ENCODE data around the gene DCHS1. TPM values are rescaled to one million over a fixed set of nuclear protein-coding genes. Genes with fewer than 3 reads are reported as not detected.
A peak's percentile ranks its signal among the peaks of the same experiment; 100 is the strongest.

DCHS1 gene
- total and polyA plus RNA-seq, 9 of the 15 experiments (the other 6 are each of a cell fraction or from before 2014, with no cell fraction given) = 0.04 to 0.49 (median 0.14) TPM; not detected in 2

DNA sequence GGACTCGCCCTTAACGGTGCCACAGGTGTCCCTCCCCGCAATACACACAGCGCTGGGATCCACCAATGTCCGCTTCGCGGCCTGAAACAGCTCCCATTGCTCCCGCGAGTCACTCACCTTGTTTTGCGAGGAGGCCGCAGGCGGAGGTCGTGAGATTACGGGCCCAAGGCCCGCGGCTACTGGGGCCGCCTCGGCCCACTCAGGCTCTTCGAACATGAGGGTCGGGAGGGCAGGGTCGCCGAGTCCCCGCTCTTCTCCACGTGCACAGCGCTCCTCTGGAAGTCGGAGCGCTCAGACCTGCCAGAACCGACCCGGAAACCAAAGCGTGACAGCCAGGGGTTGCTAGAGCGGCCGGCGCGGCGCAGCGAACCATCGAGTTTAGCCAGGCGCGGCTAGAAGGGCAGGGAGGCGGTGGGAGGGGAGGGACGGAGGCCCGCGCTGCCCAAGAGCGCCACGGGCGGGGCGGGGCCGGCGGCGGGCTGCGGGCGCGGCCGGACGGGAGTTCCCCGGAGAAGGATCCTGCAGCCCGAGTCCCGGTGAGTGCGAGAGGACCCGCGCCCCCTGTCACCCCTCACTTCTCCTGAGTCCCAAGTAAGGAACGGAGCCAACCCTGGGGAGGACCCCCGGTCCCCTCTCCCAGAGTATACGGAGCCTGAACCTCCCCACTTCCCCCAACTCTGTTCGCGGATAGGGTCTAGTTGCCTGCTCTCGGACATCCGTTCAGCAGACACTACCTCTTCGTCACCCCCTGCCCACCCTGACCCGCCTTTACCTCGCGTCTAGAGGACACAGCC, 52.1 kb downstream of the DCHS1 start, which contains the start of the genes ILK and RRP8 (continued):
- TF ChIP-seq, protein P1, sequence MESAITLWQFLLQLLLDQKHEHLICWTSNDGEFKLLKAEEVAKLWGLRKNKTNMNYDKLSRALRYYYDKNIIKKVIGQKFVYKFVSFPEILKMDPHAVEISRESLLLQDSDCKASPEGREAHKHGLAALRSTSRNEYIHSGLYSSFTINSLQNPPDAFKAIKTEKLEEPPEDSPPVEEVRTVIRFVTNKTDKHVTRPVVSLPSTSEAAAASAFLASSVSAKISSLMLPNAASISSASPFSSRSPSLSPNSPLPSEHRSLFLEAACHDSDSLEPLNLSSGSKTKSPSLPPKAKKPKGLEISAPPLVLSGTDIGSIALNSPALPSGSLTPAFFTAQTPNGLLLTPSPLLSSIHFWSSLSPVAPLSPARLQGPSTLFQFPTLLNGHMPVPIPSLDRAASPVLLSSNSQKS (CRISPR knock-in tag; IDR thresholded peaks at IDR 0.05) = no peak
- peak in 1 of 2 experiments; percentile 75; a peak in 1 of 4 replicates for TF ChIP-seq TEAD1 (CRISPR knock-in tag; IDR thresholded peaks at IDR 0.05)
- TF ChIP-seq, protein P2, sequence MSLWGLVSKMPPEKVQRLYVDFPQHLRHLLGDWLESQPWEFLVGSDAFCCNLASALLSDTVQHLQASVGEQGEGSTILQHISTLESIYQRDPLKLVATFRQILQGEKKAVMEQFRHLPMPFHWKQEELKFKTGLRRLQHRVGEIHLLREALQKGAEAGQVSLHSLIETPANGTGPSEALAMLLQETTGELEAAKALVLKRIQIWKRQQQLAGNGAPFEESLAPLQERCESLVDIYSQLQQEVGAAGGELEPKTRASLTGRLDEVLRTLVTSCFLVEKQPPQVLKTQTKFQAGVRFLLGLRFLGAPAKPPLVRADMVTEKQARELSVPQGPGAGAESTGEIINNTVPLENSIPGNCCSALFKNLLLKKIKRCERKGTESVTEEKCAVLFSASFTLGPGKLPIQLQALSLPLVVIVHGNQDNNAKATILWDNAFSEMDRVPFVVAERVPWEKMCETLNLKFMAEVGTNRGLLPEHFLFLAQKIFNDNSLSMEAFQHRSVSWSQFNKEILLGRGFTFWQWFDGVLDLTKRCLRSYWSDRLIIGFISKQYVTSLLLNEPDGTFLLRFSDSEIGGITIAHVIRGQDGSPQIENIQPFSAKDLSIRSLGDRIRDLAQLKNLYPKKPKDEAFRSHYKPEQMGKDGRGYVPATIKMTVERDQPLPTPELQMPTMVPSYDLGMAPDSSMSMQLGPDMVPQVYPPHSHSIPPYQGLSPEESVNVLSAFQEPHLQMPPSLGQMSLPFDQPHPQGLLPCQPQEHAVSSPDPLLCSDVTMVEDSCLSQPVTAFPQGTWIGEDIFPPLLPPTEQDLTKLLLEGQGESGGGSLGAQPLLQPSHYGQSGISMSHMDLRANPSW (CRISPR knock-in tag; IDR thresholded peaks at IDR 0.05) = no peak
- no peak for TF ChIP-seq RBM39 (optimal IDR thresholded peaks at IDR 0.05; ENCODE audit: low read depth, low read length)
- peak; percentile 94 for TF ChIP-seq SNIP1 (IDR thresholded peaks at IDR 0.05; ENCODE audit: low read depth)
- peak; percentile 83 for TF ChIP-seq MXI1 (IDR thresholded peaks at IDR 0.05; ENCODE audit: low read depth, low read length)
- TF ChIP-seq, protein P3, sequence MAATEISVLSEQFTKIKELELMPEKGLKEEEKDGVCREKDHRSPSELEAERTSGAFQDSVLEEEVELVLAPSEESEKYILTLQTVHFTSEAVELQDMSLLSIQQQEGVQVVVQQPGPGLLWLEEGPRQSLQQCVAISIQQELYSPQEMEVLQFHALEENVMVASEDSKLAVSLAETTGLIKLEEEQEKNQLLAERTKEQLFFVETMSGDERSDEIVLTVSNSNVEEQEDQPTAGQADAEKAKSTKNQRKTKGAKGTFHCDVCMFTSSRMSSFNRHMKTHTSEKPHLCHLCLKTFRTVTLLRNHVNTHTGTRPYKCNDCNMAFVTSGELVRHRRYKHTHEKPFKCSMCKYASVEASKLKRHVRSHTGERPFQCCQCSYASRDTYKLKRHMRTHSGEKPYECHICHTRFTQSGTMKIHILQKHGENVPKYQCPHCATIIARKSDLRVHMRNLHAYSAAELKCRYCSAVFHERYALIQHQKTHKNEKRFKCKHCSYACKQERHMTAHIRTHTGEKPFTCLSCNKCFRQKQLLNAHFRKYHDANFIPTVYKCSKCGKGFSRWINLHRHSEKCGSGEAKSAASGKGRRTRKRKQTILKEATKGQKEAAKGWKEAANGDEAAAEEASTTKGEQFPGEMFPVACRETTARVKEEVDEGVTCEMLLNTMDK (IDR thresholded peaks at IDR 0.05; ENCODE audit: borderline replicate concordance, insufficient read depth, low read depth, low read length, poor library complexity, severe bottlenecking) = peak; percentile 67
- peak; percentile 93 for TF ChIP-seq PHF20 (IDR thresholded peaks at IDR 0.05; ENCODE audit: partially characterized antibody)
- peak; percentile 78 for TF ChIP-seq CTBP1 (IDR thresholded peaks at IDR 0.05; ENCODE audit: borderline replicate concordance)
- TF ChIP-seq ZBTB7A (IDR thresholded peaks at IDR 0.05; ENCODE audit: borderline replicate concordance, control insufficient read depth, low read depth, low read length) = peak; percentile 80; the same call in 1 of the 2 replicates
- TF ChIP-seq HDAC1 (IDR thresholded peaks at IDR 0.05) = peak; percentile 82 to 96
- TF ChIP-seq, protein P4, sequence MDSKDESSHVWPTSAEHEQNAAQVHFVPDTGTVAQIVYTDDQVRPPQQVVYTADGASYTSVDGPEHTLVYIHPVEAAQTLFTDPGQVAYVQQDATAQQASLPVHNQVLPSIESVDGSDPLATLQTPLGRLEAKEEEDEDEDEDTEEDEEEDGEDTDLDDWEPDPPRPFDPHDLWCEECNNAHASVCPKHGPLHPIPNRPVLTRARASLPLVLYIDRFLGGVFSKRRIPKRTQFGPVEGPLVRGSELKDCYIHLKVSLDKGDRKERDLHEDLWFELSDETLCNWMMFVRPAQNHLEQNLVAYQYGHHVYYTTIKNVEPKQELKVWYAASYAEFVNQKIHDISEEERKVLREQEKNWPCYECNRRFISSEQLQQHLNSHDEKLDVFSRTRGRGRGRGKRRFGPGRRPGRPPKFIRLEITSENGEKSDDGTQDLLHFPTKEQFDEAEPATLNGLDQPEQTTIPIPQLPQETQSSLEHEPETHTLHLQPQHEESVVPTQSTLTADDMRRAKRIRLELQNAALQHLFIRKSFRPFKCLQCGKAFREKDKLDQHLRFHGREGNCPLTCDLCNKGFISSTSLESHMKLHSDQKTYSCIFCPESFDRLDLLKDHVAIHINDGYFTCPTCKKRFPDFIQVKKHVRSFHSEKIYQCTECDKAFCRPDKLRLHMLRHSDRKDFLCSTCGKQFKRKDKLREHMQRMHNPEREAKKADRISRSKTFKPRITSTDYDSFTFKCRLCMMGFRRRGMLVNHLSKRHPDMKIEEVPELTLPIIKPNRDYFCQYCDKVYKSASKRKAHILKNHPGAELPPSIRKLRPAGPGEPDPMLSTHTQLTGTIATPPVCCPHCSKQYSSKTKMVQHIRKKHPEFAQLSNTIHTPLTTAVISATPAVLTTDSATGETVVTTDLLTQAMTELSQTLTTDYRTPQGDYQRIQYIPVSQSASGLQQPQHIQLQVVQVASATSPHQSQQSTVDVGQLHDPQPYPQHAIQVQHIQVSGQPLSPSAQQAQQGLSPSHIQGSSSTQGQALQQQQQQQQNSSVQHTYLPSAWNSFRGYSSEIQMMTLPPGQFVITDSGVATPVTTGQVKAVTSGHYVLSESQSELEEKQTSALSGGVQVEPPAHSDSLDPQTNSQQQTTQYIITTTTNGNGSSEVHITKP (IDR thresholded peaks at IDR 0.05; ENCODE audit: partially characterized antibody) = no peak
- TF ChIP-seq RCOR1 (IDR thresholded peaks at IDR 0.05; ENCODE audit: borderline replicate concordance in 1 of 2, low read depth in 2 of 2, low read length in 2 of 2) = peak in 1 of 2 experiments; percentile 69; a peak in 2 of 4 replicates
- peak; percentile 86 for TF ChIP-seq NEUROD1 (IDR thresholded peaks at IDR 0.05; ENCODE audit: borderline replicate concordance, low read depth, low read length, partially characterized antibody)
- TF ChIP-seq TAF9B (IDR thresholded peaks at IDR 0.05; ENCODE audit: partially characterized antibody) = peak; percentile 86
- 0 out of 2 replicates have a peak, but pooled peaks have one; percentile 14 for TF ChIP-seq JUN (IDR thresholded peaks at IDR 0.05; ENCODE audit: borderline replicate concordance, low read depth, low read length)
- TF ChIP-seq JUN (CRISPR knock-in tag; IDR thresholded peaks at IDR 0.05; ENCODE audit: borderline replicate concordance) = no peak; the same call in 1 of the 2 replicates

Data from K562 (cell line).